Endodermal cell (in vitro differentiated cells): ENCODE data around the gene CCDC82. TPM values are rescaled to one million over a fixed set of nuclear protein-coding genes. Genes with fewer than 3 reads are reported as not detected.

Experiments used
- DNase-seq: peaks from one replicate; pipeline ENCODE4 v3.0.0-alpha.2; 2017
- H3K27ac ChIP-seq: 2 replicates; pipeline ENCODE4 v1.5.1; 2013; ENCODE audit warnings: mild to moderate bottlenecking, low read depth, low read length, moderate library complexity
- H3K27me3 ChIP-seq: 2 replicates; pipeline ENCODE4 v1.6.1; 2013; ENCODE audit warnings: mild to moderate bottlenecking, low read length, moderate library complexity; ENCODE audit not compliant: insufficient read depth, control insufficient read depth, poor library complexity, severe bottlenecking
- H3K36me3 ChIP-seq: 2 replicates; pipeline ENCODE4 v1.7.0; 2013; ENCODE audit warnings: mild to moderate bottlenecking, low read length, moderate library complexity; ENCODE audit not compliant: control insufficient read depth, insufficient read depth
- H3K4me1 ChIP-seq: one replicate; pipeline ENCODE4 v1.7.0; 2013; ENCODE audit warnings: low read length; ENCODE audit not compliant: control insufficient read depth, insufficient read depth
- H3K4me3 ChIP-seq: 2 replicates; pipeline ENCODE4 v1.5.1; 2013; ENCODE audit warnings: mild to moderate bottlenecking, low read length, moderate library complexity
- H3K9ac ChIP-seq: 2 replicates; pipeline ENCODE4 v1.6.1; 2013; ENCODE audit warnings: mild to moderate bottlenecking, low read length, moderate library complexity; ENCODE audit not compliant: poor library complexity, severe bottlenecking; ENCODE audit errors: extremely low read depth
- H3K9me3 ChIP-seq: 2 replicates; pipeline ENCODE4 v1.6.1; 2013; ENCODE audit warnings: mild to moderate bottlenecking, low read length, moderate library complexity; ENCODE audit not compliant: control insufficient read depth
- H3K27ac Mint-ChIP-seq: 2 replicates; pipeline ENCODE4 v1.8.0; 2020; ENCODE audit warnings: mixed read lengths
- H3K27me3 Mint-ChIP-seq: 2 replicates; pipeline ENCODE4 v1.8.0; 2021; ENCODE audit warnings: mild to moderate bottlenecking, mixed read lengths; ENCODE audit not compliant: insufficient read depth
- H3K36me3 Mint-ChIP-seq: 2 replicates; pipeline ENCODE4 v1.8.0; 2020; ENCODE audit warnings: low read depth, mixed read lengths
- H3K4me1 Mint-ChIP-seq: 2 replicates; pipeline ENCODE4 v1.8.0; 2020; ENCODE audit warnings: mixed read lengths
- H3K4me3 Mint-ChIP-seq: 2 replicates; pipeline ENCODE4 v1.8.0; 2020; ENCODE audit warnings: mild to moderate bottlenecking, moderate library complexity, mixed read lengths
- H3K9me3 Mint-ChIP-seq: 2 replicates; pipeline ENCODE4 v1.8.0; 2020; ENCODE audit warnings: mild to moderate bottlenecking, mixed read lengths
- WGBS, 2 experiments: methylation state at CpG; one replicate each; pipeline versions ENCODE4 v1.1.5 to v1.1.7; 2013; ENCODE audit warnings: missing lambda C conversion rate in 2 of 2, mixed read lengths in 1 of 2; ENCODE audit not compliant: insufficient coverage in 1 of 2, insufficient read length in 1 of 2; 5-methylcytosine and 5-hydroxymethylcytosine counted together
- total RNA-seq, 2 donors: library from RNA; stranded (reverse); fragmentation: NEBNext Ultra II Directional in 1 of 2; extraction: Animal tissue kit (Norgen Biotek cat#: 25700) in 1 of 2; gene quantifications; 2 replicates in 1 of 2; 3 replicates in 1 of 2; pipeline ENCODE4 v1.2.1, GENCODE V29; 2021
- TF ChIP-seq, protein P1 (sequence below): fragments of 200-600 bp; sonication (generic); conservative IDR thresholded peaks from 2 replicates; pipeline ENCODE4 v1.5.0; 2021; ENCODE audit warnings: antibody characterized with exemption, mild to moderate bottlenecking

The CCDC82 gene
- total RNA-seq, 2 donors from 2014 or later = 16.3 to 25.7 TPM

GRCh38 chr11:96400697-96401096, 11.0 kb upstream of the CCDC82 start:
- Histone ChIP-seq H3K9ac (no peak overlapping the region), H3K4me1 (no peaks in the 10 kb centered on the region), H3K9me3 (no peaks in the 10 kb centered on the region), H3K27ac (no peak overlapping the region), H3K36me3 (no peaks in the 10 kb centered on the region), H3K27me3 (no peaks in the 10 kb centered on the region), H3K4me3 (no peak overlapping the region)
- no peaks in the 10 kb centered on the region for H3K36me3 Mint-ChIP-seq
- TF ChIP-seq, protein P1, sequence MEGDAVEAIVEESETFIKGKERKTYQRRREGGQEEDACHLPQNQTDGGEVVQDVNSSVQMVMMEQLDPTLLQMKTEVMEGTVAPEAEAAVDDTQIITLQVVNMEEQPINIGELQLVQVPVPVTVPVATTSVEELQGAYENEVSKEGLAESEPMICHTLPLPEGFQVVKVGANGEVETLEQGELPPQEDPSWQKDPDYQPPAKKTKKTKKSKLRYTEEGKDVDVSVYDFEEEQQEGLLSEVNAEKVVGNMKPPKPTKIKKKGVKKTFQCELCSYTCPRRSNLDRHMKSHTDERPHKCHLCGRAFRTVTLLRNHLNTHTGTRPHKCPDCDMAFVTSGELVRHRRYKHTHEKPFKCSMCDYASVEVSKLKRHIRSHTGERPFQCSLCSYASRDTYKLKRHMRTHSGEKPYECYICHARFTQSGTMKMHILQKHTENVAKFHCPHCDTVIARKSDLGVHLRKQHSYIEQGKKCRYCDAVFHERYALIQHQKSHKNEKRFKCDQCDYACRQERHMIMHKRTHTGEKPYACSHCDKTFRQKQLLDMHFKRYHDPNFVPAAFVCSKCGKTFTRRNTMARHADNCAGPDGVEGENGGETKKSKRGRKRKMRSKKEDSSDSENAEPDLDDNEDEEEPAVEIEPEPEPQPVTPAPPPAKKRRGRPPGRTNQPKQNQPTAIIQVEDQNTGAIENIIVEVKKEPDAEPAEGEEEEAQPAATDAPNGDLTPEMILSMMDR = no peak
- H3K4me3 Mint-ChIP-seq = no peak overlapping the region
- H3K27ac Mint-ChIP-seq = no peak overlapping the region
- no peaks in the 10 kb centered on the region for H3K9me3 Mint-ChIP-seq
- 75% methylated on average over 1 of the region's 1 CpG; no CpG with 5 or more reads in 1 of the 2 experiments for WGBS, 2 experiments
- DNase-seq = no peak
- peaks cover 5% of the 10 kb centered on the region for H3K4me1 Mint-ChIP-seq
- no peaks in the 10 kb centered on the region for H3K27me3 Mint-ChIP-seq

- no peaks in the 10 kb centered on the region for H3K27me3 Mint-ChIP-seq
- 94 to 100% methylated on average over 1 to 3 of the region's 3 CpGs for WGBS, 2 experiments
- TF ChIP-seq, protein P1 = no peak
- H3K27me3 ChIP-seq = no peaks in the 10 kb centered on the region
- no peak overlapping the region for H3K4me3 Mint-ChIP-seq
- no peak overlapping the region for H3K9ac ChIP-seq
- H3K36me3 Mint-ChIP-seq = no peaks in the 10 kb centered on the region
- peaks cover 5% of the 10 kb centered on the region for H3K4me1 Mint-ChIP-seq
- H3K9me3 Mint-ChIP-seq = no peaks in the 10 kb centered on the region
- no peak overlapping the region for H3K4me3 ChIP-seq
- DNase-seq = no peak
- no peaks in the 10 kb centered on the region for H3K4me1 ChIP-seq
- H3K9me3 ChIP-seq = no peaks in the 10 kb centered on the region
- H3K27ac ChIP-seq = no peak overlapping the region
- H3K27ac Mint-ChIP-seq = no peak overlapping the region
- H3K36me3 ChIP-seq = no peaks in the 10 kb centered on the region
Measured at GRCh38 chr11:96397863-96398262, 8.2 kb upstream of the CCDC82 start.

DNA sequence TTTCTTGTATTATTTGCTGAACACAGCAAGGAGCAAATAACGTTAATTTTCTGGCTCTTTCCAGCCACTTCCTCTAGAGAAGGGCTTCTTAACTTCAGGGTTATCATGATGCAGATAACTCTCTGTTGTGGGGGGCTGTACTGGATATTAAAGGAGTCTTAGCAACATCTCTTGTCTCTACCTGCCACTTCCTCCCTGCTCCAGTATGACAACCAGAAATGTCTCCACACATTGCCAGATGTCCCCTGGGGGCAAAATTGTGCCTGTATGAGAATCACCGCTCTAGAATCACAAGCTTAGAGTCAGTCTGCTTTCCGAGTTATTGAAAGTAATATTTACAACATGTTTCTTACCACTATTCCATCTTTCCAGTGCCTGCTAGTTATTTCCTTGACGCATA, 6.9 kb upstream of the CCDC82 start:
- no peaks in the 10 kb centered on the region for H3K4me1 ChIP-seq
- no peak overlapping the region for H3K27ac Mint-ChIP-seq
- peaks cover 6% of the 10 kb centered on the region for H3K36me3 ChIP-seq
- H3K36me3 Mint-ChIP-seq = peaks cover 5% of the 10 kb centered on the region
- no peak overlapping the region for H3K9ac ChIP-seq
- H3K4me3 Mint-ChIP-seq = no peak overlapping the region
- no peaks in the 10 kb centered on the region for H3K27me3 ChIP-seq
- 87 to 94% methylated on average over 3 to 4 of the region's 4 CpGs for WGBS, 2 experiments
- peaks cover 8% of the 10 kb centered on the region for H3K9me3 ChIP-seq
- no peaks in the 10 kb centered on the region for H3K27me3 Mint-ChIP-seq
- peaks cover under 1% of the 10 kb centered on the region for H3K9me3 Mint-ChIP-seq
- H3K4me3 ChIP-seq = no peak overlapping the region
- no peak overlapping the region for H3K27ac ChIP-seq
- peaks cover 5% of the 10 kb centered on the region for H3K4me1 Mint-ChIP-seq
- TF ChIP-seq, protein P1 = no peak
- DNase-seq = no peak
